Upper lobe of right lung (tissue), 1 donor: Measurements from ENCODE around the gene DPYD. TPM values are rescaled to one million over a fixed set of nuclear protein-coding genes. Genes with fewer than 3 reads are reported as not detected.

Experiments used
- ATAC-seq: fragments of 200-7000 bp; cut with Tn5 transposase; one replicate; pipeline ENCODE4 v1.9.1; 2020; ENCODE audit warnings: mild to moderate bottlenecking, moderate library complexity
- DNase-seq: peaks from one replicate; pipeline ENCODE4 v3.0.0-alpha.2; 2020
- H3K27ac ChIP-seq: fragments of 200-600 bp; one replicate; pipeline ENCODE4 v1.8.0; 2022
- H3K27me3 ChIP-seq: fragments of 200-600 bp; one replicate; pipeline ENCODE4 v1.8.0; 2022; ENCODE audit warnings: mild to moderate bottlenecking
- H3K36me3 ChIP-seq: fragments of 200-600 bp; one replicate; pipeline ENCODE4 v1.8.0; 2022
- H3K4me1 ChIP-seq: fragments of 200-600 bp; one replicate; pipeline ENCODE4 v1.8.0; 2022
- H3K4me3 ChIP-seq: fragments of 200-600 bp; one replicate; pipeline ENCODE4 v1.8.0; 2022; ENCODE audit warnings: mild to moderate bottlenecking
- H3K9me3 ChIP-seq: fragments of 200-600 bp; one replicate; pipeline ENCODE4 v1.8.0; 2022
- intact Hi-C: fragments of 100-400 bp; cut with DNase I; formaldehyde crosslinking; loops from one replicate; pipeline ENCODE4 v1.11.0; 2022
- total RNA-seq: library from RNA; stranded (reverse); fragmentation: NEBNext Ultra II Directional; extraction: Animal tissue kit (Norgen Biotek cat#: 25700); gene quantifications from one replicate; pipeline ENCODE4 v1.2.1, GENCODE V29; 2021
- TF ChIP-seq, protein P1 (sequence below): fragments of 200-600 bp; IDR thresholded peaks from one replicate; pipeline ENCODE4 v1.8.0; 2022; ENCODE audit warnings: antibody characterized with exemption
- donor health status: DM: no; HTN: yes; CAD: no; lungs with severe emphysema.

The DPYD gene
- total RNA-seq, 1 donor from 2014 or later: 82.7 TPM

DNA sequence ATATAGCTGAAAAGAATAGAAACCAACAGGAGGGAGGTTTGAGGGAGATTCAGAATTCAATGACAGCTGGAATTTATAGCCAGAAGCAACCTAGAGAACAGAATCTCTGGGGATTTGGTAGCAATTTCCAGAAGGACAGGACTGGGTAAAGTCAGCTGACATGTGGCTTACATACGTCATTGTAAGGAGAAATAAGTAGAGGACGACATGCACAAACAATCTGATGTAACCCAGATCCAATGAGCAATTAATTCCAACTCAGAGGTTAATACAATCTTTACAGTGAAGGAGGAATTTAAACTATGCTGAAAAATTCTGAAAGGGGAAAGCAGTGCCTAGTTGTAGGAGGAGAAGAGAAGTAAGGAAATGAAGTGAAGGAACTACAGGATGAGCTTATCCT, 815.3 kb downstream of the DPYD start:
- Histone ChIP-seq H3K27ac (no peak overlapping the region), H3K36me3 (no peaks in the 10 kb centered on the region)
- TF ChIP-seq, protein P1, sequence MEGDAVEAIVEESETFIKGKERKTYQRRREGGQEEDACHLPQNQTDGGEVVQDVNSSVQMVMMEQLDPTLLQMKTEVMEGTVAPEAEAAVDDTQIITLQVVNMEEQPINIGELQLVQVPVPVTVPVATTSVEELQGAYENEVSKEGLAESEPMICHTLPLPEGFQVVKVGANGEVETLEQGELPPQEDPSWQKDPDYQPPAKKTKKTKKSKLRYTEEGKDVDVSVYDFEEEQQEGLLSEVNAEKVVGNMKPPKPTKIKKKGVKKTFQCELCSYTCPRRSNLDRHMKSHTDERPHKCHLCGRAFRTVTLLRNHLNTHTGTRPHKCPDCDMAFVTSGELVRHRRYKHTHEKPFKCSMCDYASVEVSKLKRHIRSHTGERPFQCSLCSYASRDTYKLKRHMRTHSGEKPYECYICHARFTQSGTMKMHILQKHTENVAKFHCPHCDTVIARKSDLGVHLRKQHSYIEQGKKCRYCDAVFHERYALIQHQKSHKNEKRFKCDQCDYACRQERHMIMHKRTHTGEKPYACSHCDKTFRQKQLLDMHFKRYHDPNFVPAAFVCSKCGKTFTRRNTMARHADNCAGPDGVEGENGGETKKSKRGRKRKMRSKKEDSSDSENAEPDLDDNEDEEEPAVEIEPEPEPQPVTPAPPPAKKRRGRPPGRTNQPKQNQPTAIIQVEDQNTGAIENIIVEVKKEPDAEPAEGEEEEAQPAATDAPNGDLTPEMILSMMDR: no peak

DNA sequence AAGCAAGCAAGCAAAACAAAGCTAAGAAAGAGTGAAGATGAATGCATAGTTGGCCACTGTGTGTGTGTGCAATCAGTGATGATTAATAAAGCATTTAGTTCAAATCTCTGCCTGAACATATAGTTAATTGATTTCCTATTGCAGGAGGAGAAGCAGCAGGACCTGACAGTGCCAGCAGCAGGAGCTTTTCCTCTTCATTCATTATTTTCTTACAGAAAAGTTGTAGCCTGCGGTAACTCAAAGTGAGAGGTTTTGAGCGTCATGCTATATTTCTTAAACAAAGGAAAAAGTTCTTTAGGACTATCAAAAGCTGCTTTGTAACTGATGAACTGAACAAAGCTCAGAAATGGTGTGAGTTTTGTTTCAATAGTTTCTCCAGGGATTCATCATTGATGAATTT, 819.3 kb downstream of the DPYD start:
- Histone ChIP-seq H3K9me3 (no peaks in the 10 kb centered on the region), H3K27me3 (no peaks in the 10 kb centered on the region), H3K27ac (no peak overlapping the region), H3K4me1 (no peaks in the 10 kb centered on the region), H3K36me3 (peaks cover 16% of the 10 kb centered on the region), H3K4me3 (no peak overlapping the region)
- TF ChIP-seq, protein P1: no peak
- DNase-seq (no peak), ATAC-seq (no peak)
- intact Hi-C loops: no loop called here

More for the DNA sequence above, 815.3 kb downstream of the DPYD start:
- no peak overlapping the region for H3K4me3 ChIP-seq
- no peak for DNase-seq
- H3K27me3 ChIP-seq: no peaks in the 10 kb centered on the region
- no peaks in the 10 kb centered on the region for H3K4me1 ChIP-seq
- ATAC-seq: no peak
- no peaks in the 10 kb centered on the region for H3K9me3 ChIP-seq
- intact Hi-C loops: no loop called here

- TF ChIP-seq, protein P1: no peak
- DNase-seq: no peak
- H3K27ac ChIP-seq: no peak overlapping the region
- no peaks in the 10 kb centered on the region for H3K27me3 ChIP-seq
- H3K36me3 ChIP-seq: peaks cover 16% of the 10 kb centered on the region
- H3K9me3 ChIP-seq: no peaks in the 10 kb centered on the region
- no peak overlapping the region for H3K4me3 ChIP-seq
- intact Hi-C loops: no loop called here
- no peaks in the 10 kb centered on the region for H3K4me1 ChIP-seq
- no peak for ATAC-seq
Observed at GRCh38 chr1:97097404-97097925, 823.4 kb downstream of the DPYD start.

- ATAC-seq: no peak
- no peak overlapping the region for H3K27ac ChIP-seq
- intact Hi-C loops: no loop called here
- no peak for DNase-seq
- TF ChIP-seq, protein P1: no peak
- H3K9me3 ChIP-seq: no peaks in the 10 kb centered on the region
- H3K4me3 ChIP-seq: no peak overlapping the region
- no peaks in the 10 kb centered on the region for H3K27me3 ChIP-seq
- H3K4me1 ChIP-seq: no peaks in the 10 kb centered on the region
- peaks cover 16% of the 10 kb centered on the region for H3K36me3 ChIP-seq
Observed at GRCh38 chr1:97095764-97096163, 825.1 kb downstream of the DPYD start.

DNA sequence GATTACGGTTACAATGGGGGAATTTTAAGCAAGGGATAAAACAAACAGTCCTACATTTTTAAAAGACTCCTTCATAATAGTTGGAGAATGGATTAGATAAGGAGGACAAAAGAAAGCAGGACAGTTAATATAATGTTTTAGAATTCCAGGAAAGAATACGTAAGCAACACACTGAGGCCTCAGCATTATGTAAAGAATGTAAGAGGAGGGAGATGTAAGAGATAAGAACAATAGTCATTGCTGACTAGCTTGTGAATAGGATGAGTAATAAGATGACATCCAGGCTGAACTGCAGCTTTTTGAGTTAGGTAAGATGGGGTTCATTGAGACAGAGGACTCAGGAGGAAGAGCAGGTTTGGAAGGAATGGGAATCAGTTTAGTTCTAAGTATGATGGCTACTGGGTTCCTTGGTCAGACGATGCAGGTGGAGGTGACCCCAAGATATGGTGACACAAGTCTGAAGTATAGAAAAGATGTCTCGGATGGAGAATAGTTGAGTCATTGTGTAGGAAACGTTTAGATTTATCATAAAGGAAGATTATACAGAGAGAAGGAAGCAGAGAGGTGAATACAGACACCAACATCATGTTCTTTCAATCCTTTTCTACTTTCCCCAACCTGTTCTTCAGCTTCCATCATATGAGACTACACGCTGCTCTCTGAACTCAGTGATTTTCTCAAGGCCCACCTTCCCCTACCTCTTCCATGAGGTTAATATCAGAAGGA, 826.4 kb downstream of the DPYD start:
- intact Hi-C loops: no loop called here
- Histone ChIP-seq H3K9me3 (no peaks in the 10 kb centered on the region), H3K36me3 (peaks cover 16% of the 10 kb centered on the region), H3K27ac (no peak overlapping the region), H3K27me3 (no peaks in the 10 kb centered on the region), H3K4me3 (no peak overlapping the region), H3K4me1 (no peaks in the 10 kb centered on the region)
- DNase-seq (no peak), ATAC-seq (no peak)
- TF ChIP-seq, protein P1: no peak
